Esophagus squamous epithelium (tissue), 4 donors: ENCODE data around the gene SLITRK1.

Experiments
- CTCF ChIP-seq, 6 experiments: fragments of 450-650 bp in 4 of 6; fragments of 200-600 bp in 2 of 6; sonication (generic) in 2 of 6; IDR thresholded peaks; one replicate each; pipeline ENCODE4 v1.5.1; 2016 to 2019; ENCODE audit warnings: antibody characterized with exemption in 6 of 6, mild to moderate bottlenecking in 4 of 6, moderate library complexity in 4 of 6
- POLR2A ChIP-seq, 4 donors: fragments of 450-650 bp; IDR thresholded peaks; one replicate each; pipeline ENCODE4 v1.6.1; 2017; ENCODE audit warnings: antibody characterized with exemption in 4 of 4, mild to moderate bottlenecking in 4 of 4, moderate library complexity in 3 of 4

GRCh38 chr13:83853771-83854170 lies 28.5 kb downstream of the SLITRK1 start:
- TF ChIP-seq CTCF (IDR thresholded peaks at IDR 0.05) (no peak), POLR2A (IDR thresholded peaks at IDR 0.05) (no peak)
